GDM1 (cell line): ENCODE results near the gene ACTRT2.

Experiments used
- DNase-seq: peaks from one replicate; lab custom pipeline; 2025; lab: John Stamatoyannopoulos, UW

The ACTRT2 gene

DNA sequence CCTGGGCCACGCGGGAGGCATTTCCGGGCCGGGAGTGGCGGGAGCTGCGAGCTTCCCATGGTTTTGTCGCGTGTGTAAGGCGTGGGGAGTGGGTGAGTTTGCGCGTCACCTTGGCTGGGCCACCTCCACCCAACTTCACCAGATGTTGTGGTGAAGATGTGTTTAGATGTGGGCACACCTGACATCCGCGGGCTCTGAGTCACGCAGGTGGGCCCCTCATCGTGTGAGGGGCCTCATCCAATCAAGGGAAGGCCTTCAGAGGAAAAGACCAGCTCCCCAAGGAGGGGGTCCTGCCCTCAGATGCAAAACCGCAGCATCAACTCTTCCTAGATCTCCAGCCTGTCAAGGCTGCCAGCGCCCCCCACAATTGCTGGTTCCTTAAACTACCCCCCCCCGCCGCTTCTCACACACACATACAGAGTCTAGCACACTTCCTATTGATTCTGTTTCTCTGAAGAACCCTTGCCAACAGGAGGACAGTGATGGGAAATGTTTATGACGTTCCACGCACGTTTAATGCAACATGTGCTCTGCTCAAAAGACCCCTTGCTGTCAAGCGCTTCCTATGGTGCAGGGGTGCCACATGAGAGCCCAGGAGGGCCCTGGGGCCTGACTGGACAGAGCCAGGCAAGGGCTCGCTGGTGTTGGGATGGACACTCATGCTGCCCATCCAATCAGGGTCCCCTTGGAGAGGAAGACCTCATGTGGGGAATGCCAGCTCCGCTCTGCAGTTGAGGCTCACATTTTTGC, 11.9 kb downstream of the ACTRT2 start:
- no peak for DNase-seq

DNA sequence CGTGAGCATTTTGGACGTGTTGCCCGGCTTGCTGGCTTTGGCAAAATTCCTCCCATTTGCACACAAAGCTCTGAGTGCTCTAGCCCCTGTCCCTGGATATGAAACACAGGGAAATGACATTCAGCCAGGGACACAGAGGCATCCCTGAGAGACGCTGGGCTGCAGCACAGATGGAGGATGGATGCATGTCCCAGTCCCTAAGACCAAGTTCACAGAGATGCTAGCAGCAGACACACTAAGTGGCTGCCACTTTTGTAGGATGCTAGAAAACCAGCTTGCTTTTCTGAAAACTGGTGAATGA, 12.5 kb downstream of the ACTRT2 start:
- DNase-seq: no peak

DNA sequence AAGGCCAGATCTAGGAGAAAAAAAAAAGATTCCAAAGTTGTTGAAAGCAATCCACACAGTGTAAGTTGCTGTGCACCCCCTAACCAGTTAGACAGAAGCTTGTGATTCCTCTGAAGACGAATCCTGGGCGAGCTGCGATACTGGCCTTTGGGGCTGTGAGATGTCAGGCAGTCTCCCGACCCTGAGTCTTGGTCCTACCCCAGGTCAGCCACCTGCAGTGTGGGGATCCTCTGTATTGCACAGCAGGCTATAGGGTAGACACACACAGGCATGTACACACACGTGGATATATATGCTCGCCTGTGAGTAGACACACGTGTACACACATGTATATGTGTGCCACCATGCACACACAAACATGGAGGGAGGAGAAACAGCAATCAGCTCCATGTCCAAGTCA, 12.9 kb downstream of the ACTRT2 start:
- DNase-seq: no peak

DNA sequence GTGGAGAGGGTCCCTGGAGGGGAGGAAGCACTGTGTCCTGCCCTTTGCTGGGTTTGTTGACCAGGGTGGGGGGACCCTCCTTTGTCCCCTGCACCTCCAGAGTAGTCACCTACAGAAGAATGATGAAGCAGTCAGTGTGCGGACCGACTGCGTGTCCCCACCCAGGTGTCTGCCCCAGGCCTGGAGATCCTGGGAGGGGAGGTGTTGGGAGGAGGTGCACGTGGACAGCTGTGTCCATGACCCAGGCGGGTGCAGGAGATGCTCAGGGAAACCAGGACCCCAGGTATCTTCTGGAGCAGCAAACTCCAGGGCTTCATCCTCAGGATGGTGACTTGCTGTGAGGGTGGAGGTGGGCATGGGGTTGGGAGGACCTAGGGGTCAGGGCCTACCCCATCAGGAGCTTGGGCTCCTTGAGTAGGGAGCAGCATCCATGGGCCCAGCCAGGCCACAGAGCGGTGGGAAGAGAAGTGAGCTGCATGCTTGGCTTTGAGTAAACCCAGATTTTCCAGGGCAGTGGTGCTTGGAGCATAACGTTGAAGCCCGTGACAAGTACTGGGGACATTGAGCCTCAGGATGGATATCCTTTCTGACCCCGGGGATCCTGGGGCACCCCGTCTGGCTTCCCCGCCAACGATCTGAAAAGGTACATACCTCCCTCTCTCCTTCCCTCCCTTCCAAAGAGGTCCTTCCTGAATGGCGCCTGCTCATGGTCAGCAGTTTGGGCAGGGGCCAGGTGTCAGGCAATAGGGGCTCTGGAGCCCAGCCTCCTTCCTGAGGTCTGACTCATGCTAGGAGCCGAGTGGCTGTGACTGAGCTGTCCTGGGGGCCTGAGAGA, 13.7 kb downstream of the ACTRT2 start:
- no peak for DNase-seq

DNA sequence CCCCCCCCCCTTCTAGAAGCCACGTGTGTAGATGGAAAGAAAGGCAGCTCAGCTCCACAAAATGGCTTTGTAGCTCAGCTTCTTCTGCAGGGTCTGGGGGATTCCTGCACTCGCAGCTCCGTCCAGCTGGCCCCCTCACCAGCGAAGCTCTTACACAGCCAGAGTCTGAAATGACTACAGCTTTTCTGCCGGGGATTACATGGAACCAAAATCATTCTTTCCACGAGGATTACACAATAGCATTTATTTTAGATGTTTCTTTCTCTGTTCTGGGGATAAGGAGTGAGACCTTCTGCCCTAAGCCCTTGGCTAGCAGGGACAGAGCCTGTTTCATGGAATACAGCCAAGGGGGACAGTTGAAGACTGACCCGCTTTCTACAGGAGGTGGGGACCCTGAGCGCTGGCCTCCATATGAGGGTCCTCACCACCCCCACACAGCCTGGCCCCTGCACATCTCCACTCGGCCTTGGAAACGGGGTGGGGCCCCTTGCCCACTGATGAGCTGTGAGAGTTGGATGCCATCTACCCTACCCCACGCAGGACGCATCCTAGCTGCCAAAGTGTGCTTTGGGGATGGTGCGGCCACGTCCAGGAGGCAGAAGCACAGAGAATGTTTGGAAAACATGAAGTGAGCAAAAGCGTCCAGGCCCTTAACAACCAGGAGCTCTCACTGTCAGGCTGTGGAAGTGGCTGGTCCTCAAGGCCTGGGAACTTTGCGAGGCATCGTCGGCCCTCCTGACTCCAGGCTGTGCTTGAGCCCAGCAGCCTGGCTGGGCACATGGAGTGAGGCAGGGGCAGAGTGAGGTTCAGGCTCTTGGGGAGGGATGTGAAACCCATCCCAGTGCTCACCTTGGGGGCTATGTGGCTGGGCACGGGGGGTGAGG, 14.5 kb downstream of the ACTRT2 start:
- no peak for DNase-seq

DNA sequence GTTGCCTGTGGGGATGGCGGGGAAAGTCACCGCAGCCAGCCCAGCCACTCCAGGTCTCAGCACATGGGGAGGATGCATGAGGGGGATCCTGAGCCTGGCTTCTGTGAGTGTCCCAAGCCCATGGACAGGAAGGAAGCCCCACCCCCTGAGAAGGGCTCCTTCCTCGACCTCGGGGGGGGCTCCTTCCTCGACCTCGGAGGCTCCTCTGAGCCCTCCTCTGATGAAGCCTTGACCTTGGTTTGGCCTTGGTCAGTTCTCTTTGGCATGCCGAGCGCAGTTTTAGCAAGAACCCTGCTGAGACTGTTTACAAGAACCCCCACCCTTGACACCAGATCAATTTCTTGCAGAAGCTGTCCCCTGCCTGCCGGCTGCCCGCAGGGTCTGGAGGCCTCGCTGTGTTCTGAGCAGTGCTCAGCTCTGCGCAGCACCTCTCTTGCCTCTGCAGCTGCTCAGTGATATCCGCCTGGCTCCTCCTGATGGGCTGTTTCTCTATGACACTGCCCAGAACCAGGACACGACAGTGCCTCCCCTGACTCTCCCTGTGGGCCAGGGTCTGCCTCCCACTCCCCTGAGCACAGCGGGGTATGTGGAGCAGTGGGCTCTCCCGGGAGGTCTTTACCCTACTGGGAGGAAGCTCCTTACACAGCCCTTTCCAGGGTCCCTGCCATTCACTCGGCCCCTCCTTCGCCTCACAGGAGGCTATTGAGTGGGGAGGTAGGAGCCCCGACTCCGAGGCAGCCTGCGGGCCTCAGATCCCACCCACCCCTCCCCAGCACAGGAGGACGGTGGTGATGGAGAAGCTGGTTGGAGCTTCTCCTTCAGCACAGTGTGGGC, 15.4 kb downstream of the ACTRT2 start:
- no peak for DNase-seq

DNA sequence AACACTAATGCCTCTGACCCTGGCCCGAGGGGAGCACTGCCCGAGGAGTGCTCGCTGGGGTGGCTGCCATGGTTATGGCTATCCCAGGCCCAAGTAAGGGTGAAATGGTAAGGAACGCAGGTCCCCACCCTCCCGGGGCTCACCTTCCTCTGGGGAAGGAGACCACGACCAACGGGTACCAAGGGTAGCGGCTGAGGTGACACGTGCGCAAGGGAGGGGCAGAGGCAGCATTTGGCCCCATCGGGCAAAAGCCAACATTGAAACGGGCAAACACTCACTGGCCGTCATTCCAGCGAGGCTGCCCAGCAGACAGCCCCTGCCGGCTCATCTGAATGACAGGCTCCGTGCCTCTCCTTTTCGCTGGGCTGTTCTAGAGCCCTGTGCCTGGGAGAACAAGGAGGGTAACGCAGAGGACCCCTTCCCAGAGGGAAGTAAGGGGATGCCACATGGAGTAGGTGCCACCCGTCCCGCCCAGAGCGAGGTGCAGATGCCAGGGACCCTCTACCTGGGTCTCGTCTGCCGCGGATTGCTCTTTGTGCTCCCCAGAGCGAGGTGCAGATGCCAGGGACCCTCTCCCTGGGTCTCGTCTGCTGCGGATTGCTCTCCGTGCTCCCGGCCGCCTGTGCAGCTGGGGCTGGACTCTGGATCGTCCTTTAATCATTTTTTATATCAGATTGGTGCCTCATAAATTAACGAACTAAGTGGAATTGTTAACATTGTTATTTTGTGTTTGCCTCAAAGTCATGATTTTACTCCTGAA, 16.2 kb downstream of the ACTRT2 start:
- DNase-seq: no peak

DNA sequence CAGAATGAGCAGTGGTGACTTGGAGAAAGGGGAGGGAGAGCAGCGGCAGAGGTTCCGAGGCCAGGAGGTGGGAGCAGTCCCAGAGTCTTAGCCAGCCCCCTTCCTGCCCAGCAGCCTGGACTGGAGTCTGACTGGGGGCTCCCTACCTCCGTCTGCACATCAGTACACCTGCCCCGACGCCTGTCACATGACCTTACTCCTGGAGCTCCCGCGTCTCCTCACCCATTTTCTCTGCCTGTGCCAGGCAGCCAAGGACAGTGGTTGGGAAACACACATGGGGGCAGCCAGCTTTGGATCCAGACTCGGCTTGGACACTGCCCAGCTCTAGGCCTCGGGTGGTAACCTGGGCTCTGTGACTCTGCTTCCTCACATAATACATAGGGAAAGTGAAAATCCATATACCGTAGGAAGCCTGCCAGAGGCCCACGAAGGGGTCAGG, 16.9 kb downstream of the ACTRT2 start:
- no peak for DNase-seq

DNA sequence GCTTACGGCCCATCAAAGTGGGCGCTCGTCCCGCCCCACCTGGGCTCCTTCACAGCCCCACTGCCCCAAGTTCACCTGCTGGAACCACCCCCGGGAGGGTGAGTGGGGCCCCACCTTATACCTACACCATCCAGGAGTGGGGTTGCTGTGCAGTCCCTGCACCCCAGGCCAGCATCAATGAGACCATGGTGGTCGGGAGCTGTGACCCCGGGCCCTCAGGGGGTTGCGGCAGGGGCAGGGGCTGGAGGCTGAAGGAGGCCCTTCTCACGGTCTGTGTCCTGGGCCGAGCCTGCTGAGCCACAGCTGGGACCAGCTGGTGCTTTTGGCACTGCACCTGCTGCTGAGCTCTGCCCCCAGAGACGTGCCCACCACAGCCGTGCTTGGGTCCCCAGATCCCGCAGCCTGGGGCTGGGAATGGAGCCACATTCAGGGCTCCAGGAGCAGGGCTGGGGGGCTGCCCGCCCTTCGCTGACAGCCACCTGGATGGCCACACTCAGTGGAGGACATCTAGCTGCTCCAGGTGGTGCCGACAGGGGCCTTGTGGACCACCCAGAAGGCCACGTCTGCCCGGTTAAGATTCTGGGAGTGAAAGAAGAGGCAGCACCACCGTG, 17.4 kb downstream of the ACTRT2 start:
- no peak for DNase-seq

DNA sequence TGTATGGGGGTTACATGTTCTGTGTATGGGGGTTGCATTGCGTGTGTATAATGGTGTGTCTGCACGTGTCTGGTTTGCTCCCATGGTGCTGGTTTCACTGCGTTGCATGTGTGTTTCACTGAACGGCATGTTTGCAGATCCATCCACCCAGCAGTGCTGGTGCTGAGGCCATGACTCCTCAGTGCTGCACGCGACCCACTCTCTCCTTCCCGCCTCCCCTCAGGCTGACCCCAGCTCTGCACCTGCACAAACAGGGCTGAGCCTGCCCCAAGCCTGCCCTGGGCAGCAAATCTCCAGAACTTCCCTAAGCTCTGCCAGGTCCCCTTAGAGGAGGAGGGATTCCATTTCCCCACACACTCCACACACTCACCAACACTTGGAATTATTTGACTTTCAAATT, 18.7 kb downstream of the ACTRT2 start:
- DNase-seq: no peak

DNA sequence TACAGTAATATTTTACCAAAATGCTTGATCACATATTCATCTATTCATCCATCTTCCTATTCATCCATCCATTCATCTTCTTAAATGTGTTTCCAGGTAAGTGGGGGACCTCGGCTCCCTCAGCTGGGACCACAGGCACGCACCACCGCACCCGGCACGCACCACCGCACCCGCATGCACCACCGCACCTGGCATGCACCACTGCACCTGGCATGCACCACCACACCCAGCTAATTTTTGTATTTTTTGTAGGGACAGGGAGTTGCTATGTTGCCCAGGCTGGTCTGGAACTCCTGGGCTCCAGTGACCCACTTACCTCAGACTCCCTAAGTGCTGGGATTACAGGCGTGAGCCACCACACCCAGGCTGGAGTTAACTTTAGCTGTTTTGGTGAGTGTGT, 21.2 kb downstream of the ACTRT2 start:
- DNase-seq: no peak

DNA sequence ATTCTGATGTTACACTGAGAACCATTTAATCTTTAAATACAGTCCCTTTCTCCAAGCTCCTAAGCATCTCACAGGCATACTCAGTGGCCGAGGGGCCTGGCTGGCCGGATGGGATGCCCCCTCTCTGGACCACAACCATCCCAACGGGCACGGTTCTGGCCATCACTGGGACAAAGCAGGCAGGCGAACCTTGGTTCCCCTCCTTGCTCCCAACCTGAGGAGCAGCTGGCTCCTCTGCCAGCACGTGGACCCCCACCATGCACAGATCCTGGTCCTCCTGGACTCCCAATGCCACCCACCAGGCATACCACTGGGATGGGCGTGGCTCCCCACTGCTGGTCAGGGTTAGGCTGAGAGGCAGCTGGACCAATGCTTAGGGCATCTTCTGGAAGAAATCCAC, 27.9 kb downstream of the ACTRT2 start:
- DNase-seq: no peak

DNA sequence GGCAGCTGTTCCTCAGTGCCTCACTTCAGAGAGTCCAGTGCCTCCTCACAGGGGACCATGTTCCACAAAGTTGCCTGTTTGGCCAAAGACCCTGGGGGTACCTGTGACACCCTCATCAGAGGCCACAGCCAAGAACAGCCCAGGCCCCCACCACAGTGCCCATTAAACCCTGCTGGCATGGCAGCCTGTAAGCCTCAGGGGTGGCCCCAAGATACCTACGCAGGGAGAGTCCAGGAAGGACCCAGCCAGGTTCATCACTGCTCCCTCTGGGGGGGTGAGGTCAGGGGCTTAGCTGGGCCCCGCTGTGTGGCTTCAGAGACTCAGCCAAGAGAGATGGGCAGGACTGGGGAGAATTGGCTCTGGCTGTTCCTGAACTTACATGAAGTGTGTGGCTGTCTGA, 28.6 kb downstream of the ACTRT2 start:
- no peak for DNase-seq

DNA sequence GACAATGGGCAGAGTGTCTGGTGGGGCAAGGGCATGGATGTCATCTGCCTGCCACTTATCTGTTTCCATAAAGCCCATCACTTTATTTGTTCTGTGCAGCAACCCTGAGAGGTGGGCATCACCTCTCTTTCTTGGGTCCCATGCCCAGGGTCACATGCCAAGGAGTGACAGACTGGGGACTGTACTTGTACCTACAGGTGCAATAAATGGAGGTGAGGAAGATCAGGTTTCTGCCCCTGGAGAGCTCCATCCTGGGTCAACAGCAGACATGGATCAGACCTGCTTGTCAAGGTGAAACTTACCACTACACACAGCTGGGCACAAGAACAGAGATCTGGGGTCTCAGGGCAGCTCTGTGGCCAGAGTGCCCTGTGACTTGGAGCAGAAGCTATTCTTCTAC, 29.3 kb downstream of the ACTRT2 start:
- no peak for DNase-seq

DNA sequence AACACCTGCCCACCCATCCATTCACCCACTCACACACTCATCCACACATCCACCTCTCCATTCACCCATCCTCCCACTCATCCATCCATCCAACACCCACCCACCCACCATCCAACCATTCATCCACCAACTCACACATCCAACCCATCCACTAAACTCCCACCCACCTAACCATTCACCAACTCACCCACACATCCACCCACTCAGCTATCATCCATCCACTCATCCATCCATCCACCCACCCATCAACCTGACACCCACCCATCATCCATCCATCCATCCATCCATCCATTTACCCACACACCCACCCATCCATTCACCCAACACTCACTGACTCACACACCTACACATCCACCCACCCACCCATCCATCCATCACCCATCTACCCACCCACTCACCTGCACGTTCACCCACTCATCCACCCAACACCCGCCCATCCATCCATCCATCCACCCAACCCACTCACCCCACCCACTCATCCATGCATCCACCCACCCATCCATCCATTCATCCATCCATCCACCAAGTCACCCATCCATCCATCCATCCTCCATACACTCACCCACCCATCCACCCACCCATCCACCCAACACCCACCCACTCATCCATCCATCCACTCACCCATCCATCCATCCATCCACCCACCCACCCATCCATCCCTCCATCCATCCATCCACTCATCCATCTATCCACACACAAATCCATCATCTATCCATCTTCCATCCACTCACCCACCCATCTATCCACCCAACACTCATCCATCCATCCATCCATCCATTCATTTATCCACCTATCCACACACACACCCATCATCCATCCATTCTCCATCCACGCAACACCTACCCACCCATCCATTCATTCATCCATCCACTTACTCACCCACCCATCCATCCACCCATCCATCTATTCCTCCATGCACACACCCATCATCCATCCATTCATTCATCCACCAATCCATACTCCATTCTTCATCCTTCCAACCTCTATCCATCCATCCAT, 30.3 kb downstream of the ACTRT2 start:
- DNase-seq: no peak

DNA sequence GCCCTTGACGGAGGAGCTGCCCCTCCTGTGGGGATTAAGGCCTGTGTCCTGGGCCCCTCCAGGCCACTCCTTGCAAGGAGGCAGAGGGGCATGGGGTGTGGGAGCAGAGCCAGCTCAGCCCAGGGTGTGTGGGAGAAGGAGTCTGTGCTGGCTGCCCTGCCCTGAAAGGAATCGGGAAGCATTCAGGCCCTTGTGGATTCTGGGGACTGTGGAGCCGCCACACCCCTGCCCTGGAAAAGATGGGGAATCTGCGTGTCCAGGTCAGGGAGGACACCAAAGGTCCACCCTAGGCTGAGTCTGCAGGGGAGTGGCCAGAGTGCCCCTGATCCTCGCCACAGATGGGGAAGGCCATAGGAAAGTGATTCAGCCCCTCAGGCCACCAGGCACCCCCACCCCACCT, 31.2 kb downstream of the ACTRT2 start:
- no peak for DNase-seq

DNA sequence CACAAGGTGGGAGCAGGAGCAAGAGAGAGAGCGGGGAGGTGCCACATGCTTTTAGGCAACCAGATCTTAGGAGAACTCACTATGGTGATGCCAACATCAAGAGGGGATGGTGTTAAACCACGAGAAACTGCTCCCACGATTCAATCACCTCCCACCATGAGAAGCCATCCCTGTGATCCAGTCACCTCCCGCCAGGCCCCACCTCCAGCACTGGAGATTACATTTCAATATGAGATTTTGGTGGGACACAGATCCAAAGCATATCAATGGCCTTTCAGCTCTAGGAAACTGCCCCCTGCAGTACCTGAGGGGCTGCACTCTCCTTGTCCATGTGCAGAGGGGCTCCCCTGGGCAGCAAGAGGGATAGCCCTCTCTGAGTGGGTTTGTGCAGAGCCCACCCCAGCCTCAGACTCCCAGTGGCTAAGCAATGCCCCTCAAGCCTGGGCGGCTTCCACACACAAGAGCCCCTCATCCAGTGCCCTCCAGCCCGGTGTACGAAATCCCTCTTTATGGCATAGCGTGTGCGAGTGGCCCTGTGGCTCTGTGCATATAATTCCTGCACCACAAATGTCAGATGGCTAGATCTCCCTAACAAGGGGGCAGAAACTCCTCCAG, 32.2 kb downstream of the ACTRT2 start:
- DNase-seq: no peak

DNA sequence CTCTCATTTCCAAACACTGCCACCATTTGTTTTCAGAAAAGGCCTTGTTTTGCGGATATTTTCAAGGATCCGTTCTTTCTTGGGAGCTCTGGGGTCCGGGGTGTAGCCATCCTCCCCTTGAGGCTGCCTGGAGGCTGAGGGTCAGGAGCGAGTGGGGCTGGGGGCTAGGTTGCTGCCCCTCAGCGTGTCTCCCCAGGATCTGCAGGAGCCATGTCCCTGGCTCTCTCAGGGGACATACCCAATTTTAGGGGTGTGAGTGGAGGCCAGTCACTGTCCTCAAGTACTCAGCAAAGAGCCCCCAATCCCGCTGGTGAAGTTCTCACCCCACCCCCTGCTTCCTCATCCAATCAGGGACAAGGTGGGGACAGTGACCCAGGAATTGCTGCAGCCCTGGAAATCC, 32.7 kb downstream of the ACTRT2 start:
- DNase-seq: no peak

DNA sequence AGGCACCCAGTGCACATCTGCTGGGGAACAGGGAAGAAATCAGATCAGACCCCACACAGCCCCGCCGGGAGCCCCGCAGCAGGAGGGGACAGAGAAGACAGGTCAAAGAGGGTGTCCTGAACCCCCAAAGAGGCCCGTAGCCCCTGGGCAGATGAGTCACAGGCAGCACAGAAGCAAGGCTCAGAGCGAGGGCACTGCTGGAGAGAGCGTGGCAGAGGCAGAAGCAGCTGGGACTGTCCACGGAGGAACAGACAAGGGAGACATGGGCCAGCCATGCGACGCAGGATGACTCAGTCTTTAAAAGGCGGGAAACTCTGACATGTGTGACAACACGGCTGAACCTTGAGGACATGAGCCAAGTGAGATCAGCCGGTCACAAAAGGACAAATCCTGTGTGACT, 33.2 kb downstream of the ACTRT2 start:
- no peak for DNase-seq
